GM21381 (cell line): ENCODE measurements around the gene LEF1.
"Not testable (repeated sequence)": the region's sequence is repeated elsewhere in the genome, so short reads cannot be mapped to it uniquely, and the experiment has no call there.

Source experiments
- ATAC-seq: cut with Tn5 transposase; IDR thresholded peaks from one replicate; pipeline ENCODE4 v1.9.1; 2021; ENCODE audit warnings: mild to moderate bottlenecking, moderate library complexity; ENCODE audit not compliant: unreplicated experiment

LEF1 gene

GRCh38 chr4:108042927-108043326 lies 125.8 kb downstream of the LEF1 start:
- no peak for ATAC-seq

- no peak for ATAC-seq
These were observed 130.8 kb downstream of the LEF1 start for GRCh38 chr4:108037884-108038283.

- ATAC-seq = peak; percentile 89
These were observed 132.5 kb downstream of the LEF1 start for GRCh38 chr4:108036213-108036612.

- ATAC-seq = no peak
These were observed 133.0 kb downstream of the LEF1 start for GRCh38 chr4:108035691-108036090.

GRCh38 chr4:108034565-108034964 lies 134.2 kb downstream of the LEF1 start:
- ATAC-seq = no peak

GRCh38 chr4:108033348-108033747 lies 135.4 kb downstream of the LEF1 start:
- no peak for ATAC-seq

GRCh38 chr4:108031427-108032083 lies 137.2 kb downstream of the LEF1 start:
- ATAC-seq = no peak

- ATAC-seq = peak; percentile 94
These were observed 138.4 kb downstream of the LEF1 start for GRCh38 chr4:108030332-108030731.

- ATAC-seq = no peak
These were observed 139.0 kb downstream of the LEF1 start for GRCh38 chr4:108029731-108030130.

- no peak for ATAC-seq
These were observed 139.6 kb downstream of the LEF1 start for GRCh38 chr4:108029016-108029720.

GRCh38 chr4:108024878-108025165 lies 143.9 kb downstream of the LEF1 start:
- no peak for ATAC-seq

- ATAC-seq = no peak
These were observed 144.5 kb downstream of the LEF1 start for GRCh38 chr4:108024085-108024877.

GRCh38 chr4:108018884-108019187 lies 149.9 kb downstream of the LEF1 start:
- no peak for ATAC-seq

- peak; percentile 70 for ATAC-seq
These were observed 150.5 kb downstream of the LEF1 start for GRCh38 chr4:108018040-108018883.

- no peak for ATAC-seq
These were observed 154.8 kb downstream of the LEF1 start for GRCh38 chr4:108013955-108014354.

- ATAC-seq = no peak
These were observed 155.4 kb downstream of the LEF1 start for GRCh38 chr4:108013327-108013726.

GRCh38 chr4:108012382-108012781 lies 156.3 kb downstream of the LEF1 start:
- ATAC-seq = not testable (repeated sequence)

- ATAC-seq = no peak
These were observed 158.6 kb downstream of the LEF1 start for GRCh38 chr4:108010167-108010566.

- no peak for ATAC-seq
These were observed 160.0 kb downstream of the LEF1 start for GRCh38 chr4:108008721-108009120.

GRCh38 chr4:108007984-108008383 lies 160.7 kb downstream of the LEF1 start:
- ATAC-seq = no peak

- ATAC-seq = no peak
These were observed 162.4 kb downstream of the LEF1 start for GRCh38 chr4:108006361-108006760.
